ENCODE results near the gene CDKAL1. TPM values are rescaled to one million over a fixed set of nuclear protein-coding genes. Genes with fewer than 3 reads are reported as not detected.

The CDKAL1 gene
- total and polyA plus RNA-seq, 2 of the 8 experiments (the other 6 are each of a cell fraction or from before 2014, with no cell fraction given), result 8.4 to 24.6 TPM

DNA sequence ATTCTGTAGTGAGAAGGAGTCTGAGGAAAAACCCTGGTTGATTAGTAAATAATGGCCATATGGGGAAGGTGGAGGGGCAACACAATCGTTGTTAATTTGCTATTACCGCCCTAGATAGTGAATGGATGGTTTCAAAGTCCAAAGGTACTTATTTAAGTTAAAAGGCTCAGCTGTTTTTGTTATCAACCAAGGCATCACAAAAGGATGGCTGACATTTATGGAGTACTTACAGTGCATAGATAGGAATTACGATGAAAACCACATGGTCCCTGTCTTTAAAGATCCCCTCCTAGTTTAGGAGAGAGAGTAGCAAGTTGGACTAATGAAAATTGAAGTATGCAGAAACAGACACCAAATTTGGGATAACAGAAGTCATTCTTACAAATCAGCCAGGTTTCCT is 319.6 kb downstream of the CDKAL1 start:
- H3K27me3 ChIP-seq (replicated peaks in 1 of 4; ENCODE audit: control insufficient read depth in 3 of 4, extremely low read depth in 1 of 4, insufficient read depth in 3 of 4, low read length in 3 of 4), result no peaks in the 10 kb centered on the region
- H3K14ac ChIP-seq (ENCODE audit: insufficient read length), result no peak overlapping the region
- no peak overlapping the region for H2AK5ac ChIP-seq (ENCODE audit: low read depth, low read length)
- H3K4ac ChIP-seq (replicated peaks; ENCODE audit: insufficient read length, low read depth, low read length), result no peak overlapping the region
- H2BK5ac ChIP-seq (ENCODE audit: low read depth, low read length), result no peak overlapping the region
- no peaks in the 10 kb centered on the region for H3K79me1 ChIP-seq (ENCODE audit: low read depth, low read length)
- H2BK12ac ChIP-seq (ENCODE audit: low read depth, low read length), result no peak overlapping the region
- H3K9me3 ChIP-seq (ENCODE audit: insufficient read depth in 2 of 2, low read depth in 1 of 2, low read length in 1 of 2), result no peaks in the 10 kb centered on the region
- H2BK20ac ChIP-seq (ENCODE audit: low read length), result no peak overlapping the region
- no peak overlapping the region for H3K4me3 ChIP-seq (ENCODE audit: extremely low read depth in 1 of 4, insufficient read depth in 2 of 4, low read depth in 3 of 4, low read length in 4 of 4)
- WGBS, 2 experiments (ENCODE audit: extremely low coverage in 1 of 2, insufficient coverage in 1 of 2, insufficient read length in 1 of 2, insufficient replicate concordance in 2 of 2, low coverage in 1 of 2, low lambda C conversion rate in 2 of 2, missing lambda C conversion rate in 1 of 2), result 89% methylated on average over 3 of the region's 3 CpGs; no CpG with 5 or more reads in 1 of the 2 experiments
- no peak overlapping the region for H3K18ac ChIP-seq (ENCODE audit: extremely low read depth, low read length)
- no peaks in the 10 kb centered on the region for H4K20me1 ChIP-seq (replicated peaks in 1 of 2; ENCODE audit: control insufficient read depth in 1 of 2, insufficient read depth in 2 of 2, low read length in 2 of 2)
- H3K4me1 ChIP-seq (replicated peaks in 1 of 4; ENCODE audit: control insufficient read depth in 3 of 4, insufficient read depth in 4 of 4, low read length in 3 of 4), result no peaks in the 10 kb centered on the region; a peak in 1 of 7 replicates
- no peaks in the 10 kb centered on the region for H3K23me2 ChIP-seq (ENCODE audit: low read depth, low read length)
- no peak overlapping the region for H3K56ac ChIP-seq (replicated peaks; ENCODE audit: insufficient read length, low read depth, low read length)
- H3K4me2 ChIP-seq (ENCODE audit: insufficient read depth in 1 of 2, low read depth in 2 of 2, low read length in 2 of 2), result no peak overlapping the region
- DNase-seq (ENCODE audit: low read depth in 1 of 2, low spot score in 2 of 2) (no peak), FAIRE-seq (no peak)
- H3K23ac ChIP-seq (ENCODE audit: insufficient read length), result no peak overlapping the region
- H4K8ac ChIP-seq (ENCODE audit: extremely low read depth, insufficient read depth, low read length), result no peak overlapping the region
- CTCF ChIA-PET (ENCODE audit: partially characterized antibody), result no interaction called here
- H4K5ac ChIP-seq (ENCODE audit: insufficient read length, low read depth, low read length), result no peak overlapping the region
- no peak overlapping the region for H2AFZ ChIP-seq (ENCODE audit: low read length)
- H3K36me3 ChIP-seq (ENCODE audit: control insufficient read depth in 2 of 4, insufficient read depth in 4 of 4, low read length in 3 of 4), result no peaks in the 10 kb centered on the region
- H4K91ac ChIP-seq (replicated peaks; ENCODE audit: insufficient read length, low read length), result no peak overlapping the region
- POLR2A ChIA-PET (ENCODE audit: partially characterized antibody), result no interaction called here
- no peaks in the 10 kb centered on the region for H3K79me2 ChIP-seq (ENCODE audit: control insufficient read depth in 1 of 2, insufficient read depth in 2 of 2, low read length in 2 of 2)
- H3K9ac ChIP-seq (replicated peaks in 1 of 4; ENCODE audit: extremely low read depth in 1 of 4, low read depth in 3 of 4, low read length in 3 of 4), result no peak overlapping the region
- H2BK15ac ChIP-seq (ENCODE audit: low read length), result no peak overlapping the region
- H2BK120ac ChIP-seq (replicated peaks; ENCODE audit: low read depth, low read length), result no peak overlapping the region
- no peak overlapping the region for H3K27ac ChIP-seq (ENCODE audit: low read depth, low read length)
- TF ChIP-seq KDM1A (IDR thresholded peaks at IDR 0.05; ENCODE audit: borderline replicate concordance, low read length) (no peak), CBX5 (IDR thresholded peaks at IDR 0.05; ENCODE audit: low read depth, low read length) (no peak), SP4 (IDR thresholded peaks at IDR 0.05; ENCODE audit: low read length) (no peak)

Data from H1 (cell line).